ENCODE data around the gene LGR4. TPM values are rescaled to one million over a fixed set of nuclear protein-coding genes. Genes with fewer than 3 reads are reported as not detected.

Gene LGR4
- total RNA-seq, 1 experiment from 2014 or later, result 37.1 TPM

GRCh38 chr11:27433742-27434141 lies 38.8 kb downstream of the LGR4 start:
- TF ChIP-seq, protein P1, sequence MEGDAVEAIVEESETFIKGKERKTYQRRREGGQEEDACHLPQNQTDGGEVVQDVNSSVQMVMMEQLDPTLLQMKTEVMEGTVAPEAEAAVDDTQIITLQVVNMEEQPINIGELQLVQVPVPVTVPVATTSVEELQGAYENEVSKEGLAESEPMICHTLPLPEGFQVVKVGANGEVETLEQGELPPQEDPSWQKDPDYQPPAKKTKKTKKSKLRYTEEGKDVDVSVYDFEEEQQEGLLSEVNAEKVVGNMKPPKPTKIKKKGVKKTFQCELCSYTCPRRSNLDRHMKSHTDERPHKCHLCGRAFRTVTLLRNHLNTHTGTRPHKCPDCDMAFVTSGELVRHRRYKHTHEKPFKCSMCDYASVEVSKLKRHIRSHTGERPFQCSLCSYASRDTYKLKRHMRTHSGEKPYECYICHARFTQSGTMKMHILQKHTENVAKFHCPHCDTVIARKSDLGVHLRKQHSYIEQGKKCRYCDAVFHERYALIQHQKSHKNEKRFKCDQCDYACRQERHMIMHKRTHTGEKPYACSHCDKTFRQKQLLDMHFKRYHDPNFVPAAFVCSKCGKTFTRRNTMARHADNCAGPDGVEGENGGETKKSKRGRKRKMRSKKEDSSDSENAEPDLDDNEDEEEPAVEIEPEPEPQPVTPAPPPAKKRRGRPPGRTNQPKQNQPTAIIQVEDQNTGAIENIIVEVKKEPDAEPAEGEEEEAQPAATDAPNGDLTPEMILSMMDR (IDR thresholded peaks at IDR 0.05; ENCODE audit: insufficient read depth in 1 of 2, low read depth in 1 of 2, low read length in 1 of 2, severe bottlenecking in 1 of 2, unreplicated experiment in 1 of 2), result no peak
- Mint-ChIP-seq H3K4me1 (ENCODE audit: low read depth, unreplicated experiment) (peaks cover 2% of the 10 kb centered on the region), H3K36me3 (ENCODE audit: insufficient read depth, unreplicated experiment) (no peaks in the 10 kb centered on the region), H3K4me3 (ENCODE audit: unreplicated experiment) (no peak overlapping the region), H3K27ac (ENCODE audit: unreplicated experiment) (no peak overlapping the region), H3K9me3 (ENCODE audit: unreplicated experiment) (no peaks in the 10 kb centered on the region), H3K27me3 (ENCODE audit: insufficient read depth, unreplicated experiment) (no peaks in the 10 kb centered on the region)
- no peaks in the 10 kb centered on the region for H3K4me1 ChIP-seq
- POLR2A ChIA-PET, result no interaction called here
- no peaks in the 10 kb centered on the region; the same call in 1 of the 2 replicates for H3K36me3 ChIP-seq (ENCODE audit: control insufficient read depth, insufficient read depth, low read length)
- DNase-seq, result no peak
- no peaks in the 10 kb centered on the region for H3K27me3 ChIP-seq (replicated peaks; ENCODE audit: control insufficient read depth, insufficient read depth, low read length)
- no TSS peak for BruUV-seq (replicated peaks)
- intact Hi-C loops (cut with micrococcal nuclease; ENCODE audit: unreplicated experiment), result no loop called here
- CTCF ChIA-PET, result no interaction called here
- no peaks in the 10 kb centered on the region for H3K9me3 ChIP-seq
- H3K4me3 ChIP-seq (ENCODE audit: low read depth, low read length), result no peak overlapping the region

- POLR2A ChIA-PET, result no interaction called here
- Mint-ChIP-seq H3K9me3 (ENCODE audit: unreplicated experiment) (no peaks in the 10 kb centered on the region), H3K4me1 (ENCODE audit: low read depth, unreplicated experiment) (no peaks in the 10 kb centered on the region), H3K27ac (ENCODE audit: unreplicated experiment) (no peak overlapping the region), H3K36me3 (ENCODE audit: insufficient read depth, unreplicated experiment) (no peaks in the 10 kb centered on the region), H3K27me3 (ENCODE audit: insufficient read depth, unreplicated experiment) (no peaks in the 10 kb centered on the region), H3K4me3 (ENCODE audit: unreplicated experiment) (no peak overlapping the region)
- Histone ChIP-seq H3K9me3 (no peaks in the 10 kb centered on the region), H3K36me3 (ENCODE audit: control insufficient read depth, insufficient read depth, low read length) (no peaks in the 10 kb centered on the region; the same call in 1 of the 2 replicates), H3K4me1 (no peaks in the 10 kb centered on the region), H3K4me3 (ENCODE audit: low read depth, low read length) (no peak overlapping the region), H3K27me3 (replicated peaks; ENCODE audit: control insufficient read depth, insufficient read depth, low read length) (no peaks in the 10 kb centered on the region)
- DNase-seq, result no peak
- BruUV-seq (replicated peaks), result no TSS peak
- TF ChIP-seq, protein P1 (IDR thresholded peaks at IDR 0.05; ENCODE audit: insufficient read depth in 1 of 2, low read depth in 1 of 2, low read length in 1 of 2, severe bottlenecking in 1 of 2, unreplicated experiment in 1 of 2), result no peak
- CTCF ChIA-PET, result no interaction called here
- intact Hi-C loops (cut with micrococcal nuclease; ENCODE audit: unreplicated experiment), result no loop called here
Observed at GRCh38 chr11:27431808-27432207, 40.8 kb downstream of the LGR4 start.

DNA sequence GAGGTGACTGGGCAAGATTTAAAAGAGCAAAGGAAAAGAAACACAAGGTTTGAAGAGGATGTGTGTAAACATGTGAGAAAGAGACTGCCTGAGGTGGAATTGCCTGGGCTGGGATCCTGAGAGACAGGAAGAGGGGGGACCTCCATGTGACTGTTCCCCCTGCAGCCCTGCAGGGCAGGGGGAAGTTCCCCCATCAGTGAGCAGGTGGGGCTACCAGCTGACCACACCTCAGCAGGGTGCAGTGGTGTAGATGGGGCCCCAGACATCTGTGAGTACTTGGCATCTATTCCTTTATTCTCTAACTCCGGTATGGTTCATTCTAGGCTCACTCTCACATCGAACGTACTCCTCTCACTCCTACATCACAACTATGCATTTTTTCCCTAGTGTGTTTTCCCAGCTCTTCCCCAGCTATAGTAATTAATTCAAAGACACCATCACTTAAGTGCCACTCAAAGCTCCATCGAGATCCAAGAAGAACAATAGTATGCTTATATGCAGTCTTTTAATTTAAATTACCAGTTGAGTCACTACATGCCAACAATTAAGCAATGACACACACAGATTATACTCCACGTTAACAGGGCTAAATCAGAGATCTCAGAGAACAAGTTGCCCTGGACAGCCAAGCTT lies 42.7 kb downstream of the LGR4 start:
- no peaks in the 10 kb centered on the region for H3K9me3 Mint-ChIP-seq (ENCODE audit: unreplicated experiment)
- intact Hi-C loops (cut with micrococcal nuclease; ENCODE audit: unreplicated experiment), result no loop called here
- H3K27me3 Mint-ChIP-seq (ENCODE audit: insufficient read depth, unreplicated experiment), result no peaks in the 10 kb centered on the region
- H3K4me3 Mint-ChIP-seq (ENCODE audit: unreplicated experiment), result no peak overlapping the region
- Histone ChIP-seq H3K4me1 (no peaks in the 10 kb centered on the region), H3K9me3 (no peaks in the 10 kb centered on the region), H3K27me3 (replicated peaks; ENCODE audit: control insufficient read depth, insufficient read depth, low read length) (no peaks in the 10 kb centered on the region), H3K4me3 (ENCODE audit: low read depth, low read length) (no peak overlapping the region), H3K36me3 (ENCODE audit: control insufficient read depth, insufficient read depth, low read length) (no peaks in the 10 kb centered on the region; the same call in 1 of the 2 replicates)
- DNase-seq, result no peak
- H3K4me1 Mint-ChIP-seq (ENCODE audit: low read depth, unreplicated experiment), result no peaks in the 10 kb centered on the region
- no peaks in the 10 kb centered on the region for H3K36me3 Mint-ChIP-seq (ENCODE audit: insufficient read depth, unreplicated experiment)
- H3K27ac Mint-ChIP-seq (ENCODE audit: unreplicated experiment), result no peak overlapping the region
- POLR2A ChIA-PET, result interaction anchor here (0.6 kb wide), 1 partner anchor 86 kb away, joined by 7 read pairs; no protein-coding TSS in a partner anchor
- TF ChIP-seq, protein P1 (IDR thresholded peaks at IDR 0.05; ENCODE audit: insufficient read depth in 1 of 2, low read depth in 1 of 2, low read length in 1 of 2, severe bottlenecking in 1 of 2, unreplicated experiment in 1 of 2), result no peak
- CTCF ChIA-PET, result no interaction called here
- no TSS peak for BruUV-seq (replicated peaks)
